Neuron (in vitro differentiated cells): ENCODE results near the gene ATP11A.
"Not testable (repeated sequence)": the region's sequence is repeated elsewhere in the genome, so short reads cannot be mapped to it uniquely, and the experiment has no call there.

Experiments used
- H2AFZ ChIP-seq: one replicate; pipeline ENCODE4 v1.6.1; 2013; ENCODE audit warnings: low read depth, mild to moderate bottlenecking, inconsistent platforms, low read length, moderate library complexity
- H3K27me3 ChIP-seq: one replicate; pipeline ENCODE4 v1.6.1; 2013; ENCODE audit warnings: low read length; ENCODE audit not compliant: insufficient read depth
- H3K36me3 ChIP-seq: one replicate; pipeline ENCODE4 v1.6.1; 2013; ENCODE audit warnings: low read length; ENCODE audit not compliant: insufficient read depth
- H3K4me1 ChIP-seq: one replicate; pipeline ENCODE4 v1.6.1; 2013; ENCODE audit warnings: low read length; ENCODE audit not compliant: insufficient read depth
- H3K4me3 ChIP-seq: 2 replicates; pipeline ENCODE4 v1.5.1; 2013; ENCODE audit warnings: mild to moderate bottlenecking, low read length, moderate library complexity
- H3K9me3 ChIP-seq: one replicate; pipeline ENCODE4 v1.6.1; 2013; ENCODE audit warnings: low read length

Gene ATP11A

GRCh38 chr13:112702341-112702985 is 12.6 kb downstream of the ATP11A start:
- Histone ChIP-seq H3K9me3 (peaks cover 5% of the 10 kb centered on the region), H3K4me1 (no peaks in the 10 kb centered on the region), H3K36me3 (no peaks in the 10 kb centered on the region), H2AFZ (no peak overlapping the region), H3K4me3 (no peak overlapping the region), H3K27me3 (no peaks in the 10 kb centered on the region)

- no peaks in the 10 kb centered on the region for H3K27me3 ChIP-seq
- H2AFZ ChIP-seq, result no peak overlapping the region
- H3K4me3 ChIP-seq, result no peak overlapping the region
- no peaks in the 10 kb centered on the region for H3K4me1 ChIP-seq
- H3K9me3 ChIP-seq, result peaks cover 5% of the 10 kb centered on the region
- no peaks in the 10 kb centered on the region for H3K36me3 ChIP-seq
These were observed 13.1 kb downstream of the ATP11A start for GRCh38 chr13:112702986-112703379.

- H3K27me3 ChIP-seq, result no peaks in the 10 kb centered on the region
These were observed 13.8 kb downstream of the ATP11A start for GRCh38 chr13:112703449-112704284.

GRCh38 chr13:112704308-112705145 is 14.7 kb downstream of the ATP11A start:
- peaks cover 5% of the 10 kb centered on the region for H3K9me3 ChIP-seq
- H3K4me3 ChIP-seq, result no peak overlapping the region
- H3K4me1 ChIP-seq, result no peaks in the 10 kb centered on the region
- H3K27me3 ChIP-seq, result no peaks in the 10 kb centered on the region
- H2AFZ ChIP-seq, result no peak overlapping the region
- no peaks in the 10 kb centered on the region for H3K36me3 ChIP-seq

More at GRCh38 chr13:112703449-112704284, 13.8 kb downstream of the ATP11A start:
- H2AFZ ChIP-seq, result no peak overlapping the region
- peaks cover 5% of the 10 kb centered on the region for H3K9me3 ChIP-seq
- H3K4me1 ChIP-seq, result no peaks in the 10 kb centered on the region
- no peaks in the 10 kb centered on the region for H3K36me3 ChIP-seq
- H3K4me3 ChIP-seq, result no peak overlapping the region

- Histone ChIP-seq H3K27me3 (no peaks in the 10 kb centered on the region), H3K36me3 (no peaks in the 10 kb centered on the region), H3K9me3 (peaks cover 5% of the 10 kb centered on the region), H3K4me1 (no peaks in the 10 kb centered on the region), H2AFZ (no peak overlapping the region), H3K4me3 (no peak overlapping the region)
These were observed 15.4 kb downstream of the ATP11A start for GRCh38 chr13:112705286-112705685.

GRCh38 chr13:112706171-112706570 is 16.3 kb downstream of the ATP11A start:
- H3K4me3 ChIP-seq, result no peak overlapping the region
- H3K4me1 ChIP-seq, result peaks cover 3% of the 10 kb centered on the region
- no peaks in the 10 kb centered on the region for H3K36me3 ChIP-seq
- peaks cover 5% of the 10 kb centered on the region for H3K9me3 ChIP-seq
- H3K27me3 ChIP-seq, result no peaks in the 10 kb centered on the region
- H2AFZ ChIP-seq, result no peak overlapping the region

GRCh38 chr13:112708560-112709240 is 18.9 kb downstream of the ATP11A start:
- peaks cover 2% of the 10 kb centered on the region for H3K9me3 ChIP-seq
- H3K36me3 ChIP-seq, result no peaks in the 10 kb centered on the region
- no peak overlapping the region for H3K4me3 ChIP-seq
- H3K27me3 ChIP-seq, result no peaks in the 10 kb centered on the region
- H3K4me1 ChIP-seq, result peaks cover 20% of the 10 kb centered on the region
- H2AFZ ChIP-seq, result no peak overlapping the region

- not testable (repeated sequence) for H3K4me3 ChIP-seq, H3K36me3 ChIP-seq, H3K9me3 ChIP-seq, H2AFZ ChIP-seq, H3K27me3 ChIP-seq
- peaks cover 20% of the 10 kb centered on the region for H3K4me1 ChIP-seq
These were observed 19.5 kb downstream of the ATP11A start for GRCh38 chr13:112709316-112709715.

GRCh38 chr13:112709825-112710783 is 20.3 kb downstream of the ATP11A start:
- Histone ChIP-seq H3K36me3 (no peaks in the 10 kb centered on the region), H2AFZ (no peak overlapping the region), H3K4me1 (peaks cover 20% of the 10 kb centered on the region), H3K27me3 (no peaks in the 10 kb centered on the region), H3K4me3 (no peak overlapping the region), H3K9me3 (peaks cover 4% of the 10 kb centered on the region)

- peaks cover 4% of the 10 kb centered on the region for H3K9me3 ChIP-seq
- H3K4me3 ChIP-seq, result peak overlapping the region; percentile 23
- no peaks in the 10 kb centered on the region for H3K36me3 ChIP-seq
- H2AFZ ChIP-seq, result peak overlapping the region; percentile 7
- H3K27me3 ChIP-seq, result no peaks in the 10 kb centered on the region
- H3K4me1 ChIP-seq, result peaks cover 20% of the 10 kb centered on the region
These were observed 21.2 kb downstream of the ATP11A start for GRCh38 chr13:112710855-112711527.

GRCh38 chr13:112711528-112712265 is 21.9 kb downstream of the ATP11A start:
- H3K4me1 ChIP-seq, result peaks cover 20% of the 10 kb centered on the region
- H3K36me3 ChIP-seq, result no peaks in the 10 kb centered on the region
- H2AFZ ChIP-seq, result peak overlapping the region; percentile 7
- H3K27me3 ChIP-seq, result no peaks in the 10 kb centered on the region
- H3K4me3 ChIP-seq, result peak overlapping the region; percentile 23
- peaks cover 4% of the 10 kb centered on the region for H3K9me3 ChIP-seq
